WTC11 (cell line): Measurements from ENCODE around the gene ZNF213. TPM values are rescaled to one million over a fixed set of nuclear protein-coding genes. Genes with fewer than 3 reads are reported as not detected.

ENCODE experiments used
- ATAC-seq: fragments of 200-7000 bp; cut with Tn5 transposase; 2 replicates; pipeline ENCODE4 v1.10.0; 2021; ENCODE audit warnings: mild to moderate bottlenecking, moderate library complexity
- CTCF ChIA-PET: fragments of 300-600 bp; sonication (Branson Sonifier 250); formaldehyde crosslinking; loops from one replicate; lab custom pipeline; 2021; ENCODE audit warnings: antibody characterized with exemption; lab: Charles Lee
- POLR2A ChIA-PET: fragments of 350-600 bp; sonication (Branson Sonifier 250); formaldehyde crosslinking; loops from one replicate; lab custom pipeline; 2021; ENCODE audit warnings: antibody characterized with exemption; lab: Charles Lee
- DNase-seq: peaks from one replicate; pipeline ENCODE4 v3.0.0; 2021; ENCODE audit warnings: low spot score
- H3K27ac Mint-ChIP-seq: 2 replicates; pipeline ENCODE4 v1.8.0; 2021; ENCODE audit warnings: mixed read lengths
- H3K27me3 Mint-ChIP-seq: 2 replicates; pipeline ENCODE4 v1.8.0; 2021; ENCODE audit warnings: low read depth, mild to moderate bottlenecking, moderate library complexity, mixed read lengths
- H3K36me3 Mint-ChIP-seq: 2 replicates; pipeline ENCODE4 v1.8.0; 2021; ENCODE audit warnings: mixed read lengths
- H3K4me1 Mint-ChIP-seq: 2 replicates; pipeline ENCODE4 v1.8.0; 2022; ENCODE audit warnings: mixed read lengths
- H3K4me3 Mint-ChIP-seq: 2 replicates; pipeline ENCODE4 v1.8.0; 2021; ENCODE audit warnings: mild to moderate bottlenecking, moderate library complexity, mixed read lengths
- H3K9me3 Mint-ChIP-seq: 2 replicates; pipeline ENCODE4 v1.8.0; 2021; ENCODE audit warnings: mixed read lengths
- AR ChIP-seq: fragments of 250-450 bp; sonication (Bioruptor Pico); IDR thresholded peaks from 2 replicates; pipeline ENCODE4 v1.9.0; 2021; ENCODE audit warnings: mild to moderate bottlenecking
- E2F5 ChIP-seq: sonication (generic); formaldehyde crosslinking; IDR thresholded peaks from 2 replicates; pipeline ENCODE4 v1.8.1; 2022; ENCODE audit warnings: mild to moderate bottlenecking, moderate library complexity, missing genetic modification reagents
- HMGA2 ChIP-seq: fragments of 250-450 bp; sonication (Bioruptor Pico); IDR thresholded peaks from 2 replicates; pipeline ENCODE4 v1.4.0; 2021; ENCODE audit warnings: mild to moderate bottlenecking, moderate library complexity
- KAT7 ChIP-seq: sonication (generic); formaldehyde crosslinking; IDR thresholded peaks from 2 replicates; pipeline ENCODE4 v1.8.1; 2023; ENCODE audit warnings: missing genetic modification reagents, mild to moderate bottlenecking, borderline replicate concordance
- MAX ChIP-seq: sonication (generic); formaldehyde crosslinking; IDR thresholded peaks from 2 replicates; pipeline ENCODE4 v1.8.0; 2022; ENCODE audit warnings: mild to moderate bottlenecking, missing genetic modification reagents
- NFE2L1 ChIP-seq: sonication (generic); formaldehyde crosslinking; IDR thresholded peaks from 2 replicates; pipeline ENCODE4 v1.8.1; 2023; ENCODE audit warnings: missing genetic modification reagents
- NR2C2 ChIP-seq: sonication (generic); formaldehyde crosslinking; IDR thresholded peaks from 2 replicates; pipeline ENCODE4 v1.8.0; 2022; ENCODE audit warnings: mild to moderate bottlenecking, missing genetic modification reagents
- SP1 ChIP-seq: sonication (generic); formaldehyde crosslinking; conservative IDR thresholded peaks from 2 replicates; pipeline ENCODE4 v1.8.1; 2022; ENCODE audit warnings: missing genetic modification reagents
- TCF7 ChIP-seq: sonication (generic); formaldehyde crosslinking; IDR thresholded peaks from 2 replicates; pipeline ENCODE4 v1.8.0; 2022; ENCODE audit warnings: mild to moderate bottlenecking, low read depth, missing genetic modification reagents, moderate library complexity
- ZNF671 ChIP-seq: fragments of 250-450 bp; sonication (Bioruptor Pico); IDR thresholded peaks from 2 replicates; pipeline ENCODE4 v1.8.0; 2021; ENCODE audit warnings: mild to moderate bottlenecking
- total RNA-seq: library from RNA; stranded (reverse); gene quantifications from 3 replicates; pipeline ENCODE4 v1.2.3, GENCODE V29; 2021
- TF ChIP-seq, protein P1 (sequence below): fragments of 250-450 bp; sonication (Bioruptor Pico); IDR thresholded peaks from 2 replicates; pipeline ENCODE4 v1.9.0; 2021; ENCODE audit warnings: moderate library complexity, mild to moderate bottlenecking, inconsistent platforms, borderline replicate concordance
- TF ChIP-seq, protein P2 (sequence below): sonication (generic); formaldehyde crosslinking; IDR thresholded peaks from 2 replicates; pipeline ENCODE4 v1.8.0; 2023; ENCODE audit warnings: missing genetic modification reagents
- TF ChIP-seq, protein P3 (sequence below): sonication (generic); formaldehyde crosslinking; IDR thresholded peaks from 2 replicates; pipeline ENCODE4 v1.8.0; 2022; ENCODE audit warnings: mild to moderate bottlenecking, missing genetic modification reagents
- TF ChIP-seq, protein P4 (sequence below): fragments of 250-450 bp; sonication (Bioruptor Pico); IDR thresholded peaks from 2 replicates; pipeline ENCODE4 v1.9.0; 2021; ENCODE audit warnings: mild to moderate bottlenecking, borderline replicate concordance
- TF ChIP-seq, protein P5 (sequence below): fragments of 250-450 bp; sonication (Bioruptor Pico); IDR thresholded peaks from 2 replicates; pipeline ENCODE4 v1.8.0; 2021; ENCODE audit warnings: mild to moderate bottlenecking

Gene ZNF213
- total RNA-seq, 1 experiment from 2014 or later, result 11.6 TPM

DNA sequence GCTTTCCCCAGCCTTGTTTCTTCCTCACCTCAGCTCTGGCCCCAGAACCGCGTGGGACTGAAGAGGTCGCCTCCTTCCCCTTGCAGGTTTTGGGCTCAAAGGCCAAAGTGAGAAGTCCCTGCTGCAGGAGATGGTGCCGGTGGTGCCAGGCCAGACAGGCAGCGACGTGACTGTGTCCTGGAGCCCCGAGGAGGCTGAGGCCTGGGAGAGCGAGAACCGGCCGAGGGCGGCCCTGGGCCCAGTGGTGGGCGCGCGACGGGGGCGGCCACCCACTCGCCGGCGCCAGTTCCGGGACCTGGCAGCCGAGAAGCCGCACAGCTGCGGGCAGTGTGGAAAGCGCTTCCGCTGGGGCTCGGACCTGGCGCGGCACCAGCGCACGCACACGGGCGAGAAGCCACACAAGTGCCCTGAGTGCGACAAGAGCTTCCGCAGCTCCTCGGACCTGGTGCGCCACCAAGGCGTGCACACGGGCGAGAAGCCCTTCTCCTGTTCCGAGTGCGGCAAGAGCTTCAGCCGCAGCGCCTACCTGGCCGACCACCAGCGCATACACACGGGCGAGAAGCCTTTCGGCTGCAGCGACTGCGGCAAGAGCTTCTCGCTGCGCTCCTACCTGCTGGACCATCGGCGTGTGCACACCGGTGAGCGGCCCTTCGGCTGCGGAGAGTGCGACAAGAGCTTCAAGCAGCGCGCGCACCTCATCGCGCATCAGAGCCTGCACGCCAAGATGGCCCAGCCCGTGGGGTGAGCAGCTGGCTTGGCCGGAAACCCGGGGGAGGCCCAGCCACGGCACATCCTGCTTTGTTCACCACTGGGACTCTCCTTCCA, 6.0 kb downstream of the ZNF213 start:
- H3K4me1 Mint-ChIP-seq, result peaks cover 4% of the 10 kb centered on the region; the same call in 1 of the 2 replicates
- no peaks in the 10 kb centered on the region for H3K9me3 Mint-ChIP-seq
- TF ChIP-seq MAX (CRISPR knock-in tag) (no peak), NFE2L1 (CRISPR knock-in tag) (no peak), ZNF671 (CRISPR knock-in tag) (no peak), E2F5 (CRISPR knock-in tag) (no peak), NR2C2 (CRISPR knock-in tag) (no peak), SP1 (CRISPR knock-in tag) (no peak), KAT7 (no peak), TCF7 (CRISPR knock-in tag) (no peak), HMGA2 (CRISPR knock-in tag) (no peak)
- TF ChIP-seq, protein P1, sequence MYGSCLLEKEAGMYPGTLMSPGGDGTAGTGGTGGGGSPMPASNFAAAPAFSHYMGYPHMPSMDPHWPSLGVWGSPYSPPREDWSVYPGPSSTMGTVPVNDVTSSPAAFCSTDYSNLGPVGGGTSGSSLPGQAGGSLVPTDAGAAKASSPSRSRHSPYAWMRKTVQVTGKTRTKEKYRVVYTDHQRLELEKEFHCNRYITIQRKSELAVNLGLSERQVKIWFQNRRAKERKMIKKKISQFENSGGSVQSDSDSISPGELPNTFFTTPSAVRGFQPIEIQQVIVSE (CRISPR knock-in tag), result no peak
- TF ChIP-seq, protein P2, sequence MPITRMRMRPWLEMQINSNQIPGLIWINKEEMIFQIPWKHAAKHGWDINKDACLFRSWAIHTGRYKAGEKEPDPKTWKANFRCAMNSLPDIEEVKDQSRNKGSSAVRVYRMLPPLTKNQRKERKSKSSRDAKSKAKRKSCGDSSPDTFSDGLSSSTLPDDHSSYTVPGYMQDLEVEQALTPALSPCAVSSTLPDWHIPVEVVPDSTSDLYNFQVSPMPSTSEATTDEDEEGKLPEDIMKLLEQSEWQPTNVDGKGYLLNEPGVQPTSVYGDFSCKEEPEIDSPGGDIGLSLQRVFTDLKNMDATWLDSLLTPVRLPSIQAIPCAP (CRISPR knock-in tag), result no peak
- TF ChIP-seq, protein P3, sequence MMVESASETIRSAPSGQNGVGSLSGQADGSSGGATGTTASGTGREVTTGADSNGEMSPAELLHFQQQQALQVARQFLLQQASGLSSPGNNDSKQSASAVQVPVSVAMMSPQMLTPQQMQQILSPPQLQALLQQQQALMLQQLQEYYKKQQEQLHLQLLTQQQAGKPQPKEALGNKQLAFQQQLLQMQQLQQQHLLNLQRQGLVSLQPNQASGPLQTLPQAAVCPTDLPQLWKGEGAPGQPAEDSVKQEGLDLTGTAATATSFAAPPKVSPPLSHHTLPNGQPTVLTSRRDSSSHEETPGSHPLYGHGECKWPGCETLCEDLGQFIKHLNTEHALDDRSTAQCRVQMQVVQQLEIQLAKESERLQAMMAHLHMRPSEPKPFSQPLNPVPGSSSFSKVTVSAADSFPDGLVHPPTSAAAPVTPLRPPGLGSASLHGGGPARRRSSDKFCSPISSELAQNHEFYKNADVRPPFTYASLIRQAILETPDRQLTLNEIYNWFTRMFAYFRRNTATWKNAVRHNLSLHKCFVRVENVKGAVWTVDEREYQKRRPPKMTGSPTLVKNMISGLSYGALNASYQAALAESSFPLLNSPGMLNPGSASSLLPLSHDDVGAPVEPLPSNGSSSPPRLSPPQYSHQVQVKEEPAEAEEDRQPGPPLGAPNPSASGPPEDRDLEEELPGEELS (CRISPR knock-in tag), result no peak
- no peak overlapping the region for H3K27ac Mint-ChIP-seq
- no peaks in the 10 kb centered on the region for H3K27me3 Mint-ChIP-seq
- ATAC-seq (no peak), DNase-seq (no peak)
- POLR2A ChIA-PET, result interaction anchor here (0.8 kb wide), 1 partner anchor 9 kb away, joined by 3 read pairs; no protein-coding TSS in a partner anchor
- CTCF ChIA-PET, result interaction anchor here (1.3 to 1.7 kb wide), 3 partner anchors 9 to 11 kb away, joined by 4 to 6 read pairs (median 4); no protein-coding TSS in a partner anchor
- no peak overlapping the region for H3K4me3 Mint-ChIP-seq
- H3K36me3 Mint-ChIP-seq, result peaks cover 7% of the 10 kb centered on the region; the same call in 1 of the 2 replicates

- Mint-ChIP-seq H3K9me3 (no peaks in the 10 kb centered on the region), H3K27me3 (peaks cover 4% of the 10 kb centered on the region), H3K4me3 (no peak overlapping the region), H3K27ac (no peak overlapping the region), H3K4me1 (no peaks in the 10 kb centered on the region), H3K36me3 (peaks cover 7% of the 10 kb centered on the region; the same call in 1 of the 2 replicates)
- DNase-seq (no peak), ATAC-seq (no peak)
- TF ChIP-seq, protein P4, sequence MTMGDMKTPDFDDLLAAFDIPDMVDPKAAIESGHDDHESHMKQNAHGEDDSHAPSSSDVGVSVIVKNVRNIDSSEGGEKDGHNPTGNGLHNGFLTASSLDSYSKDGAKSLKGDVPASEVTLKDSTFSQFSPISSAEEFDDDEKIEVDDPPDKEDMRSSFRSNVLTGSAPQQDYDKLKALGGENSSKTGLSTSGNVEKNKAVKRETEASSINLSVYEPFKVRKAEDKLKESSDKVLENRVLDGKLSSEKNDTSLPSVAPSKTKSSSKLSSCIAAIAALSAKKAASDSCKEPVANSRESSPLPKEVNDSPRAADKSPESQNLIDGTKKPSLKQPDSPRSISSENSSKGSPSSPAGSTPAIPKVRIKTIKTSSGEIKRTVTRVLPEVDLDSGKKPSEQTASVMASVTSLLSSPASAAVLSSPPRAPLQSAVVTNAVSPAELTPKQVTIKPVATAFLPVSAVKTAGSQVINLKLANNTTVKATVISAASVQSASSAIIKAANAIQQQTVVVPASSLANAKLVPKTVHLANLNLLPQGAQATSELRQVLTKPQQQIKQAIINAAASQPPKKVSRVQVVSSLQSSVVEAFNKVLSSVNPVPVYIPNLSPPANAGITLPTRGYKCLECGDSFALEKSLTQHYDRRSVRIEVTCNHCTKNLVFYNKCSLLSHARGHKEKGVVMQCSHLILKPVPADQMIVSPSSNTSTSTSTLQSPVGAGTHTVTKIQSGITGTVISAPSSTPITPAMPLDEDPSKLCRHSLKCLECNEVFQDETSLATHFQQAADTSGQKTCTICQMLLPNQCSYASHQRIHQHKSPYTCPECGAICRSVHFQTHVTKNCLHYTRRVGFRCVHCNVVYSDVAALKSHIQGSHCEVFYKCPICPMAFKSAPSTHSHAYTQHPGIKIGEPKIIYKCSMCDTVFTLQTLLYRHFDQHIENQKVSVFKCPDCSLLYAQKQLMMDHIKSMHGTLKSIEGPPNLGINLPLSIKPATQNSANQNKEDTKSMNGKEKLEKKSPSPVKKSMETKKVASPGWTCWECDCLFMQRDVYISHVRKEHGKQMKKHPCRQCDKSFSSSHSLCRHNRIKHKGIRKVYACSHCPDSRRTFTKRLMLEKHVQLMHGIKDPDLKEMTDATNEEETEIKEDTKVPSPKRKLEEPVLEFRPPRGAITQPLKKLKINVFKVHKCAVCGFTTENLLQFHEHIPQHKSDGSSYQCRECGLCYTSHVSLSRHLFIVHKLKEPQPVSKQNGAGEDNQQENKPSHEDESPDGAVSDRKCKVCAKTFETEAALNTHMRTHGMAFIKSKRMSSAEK (CRISPR knock-in tag), result no peak
- TF ChIP-seq AR, result no peak
- TF ChIP-seq, protein P5, sequence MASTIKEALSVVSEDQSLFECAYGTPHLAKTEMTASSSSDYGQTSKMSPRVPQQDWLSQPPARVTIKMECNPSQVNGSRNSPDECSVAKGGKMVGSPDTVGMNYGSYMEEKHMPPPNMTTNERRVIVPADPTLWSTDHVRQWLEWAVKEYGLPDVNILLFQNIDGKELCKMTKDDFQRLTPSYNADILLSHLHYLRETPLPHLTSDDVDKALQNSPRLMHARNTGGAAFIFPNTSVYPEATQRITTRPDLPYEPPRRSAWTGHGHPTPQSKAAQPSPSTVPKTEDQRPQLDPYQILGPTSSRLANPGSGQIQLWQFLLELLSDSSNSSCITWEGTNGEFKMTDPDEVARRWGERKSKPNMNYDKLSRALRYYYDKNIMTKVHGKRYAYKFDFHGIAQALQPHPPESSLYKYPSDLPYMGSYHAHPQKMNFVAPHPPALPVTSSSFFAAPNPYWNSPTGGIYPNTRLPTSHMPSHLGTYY, result no peak
- ChIA-PET CTCF (interaction anchor here (1.4 kb wide), 1 partner anchor 12 kb away, joined by 6 read pairs; no protein-coding TSS in a partner anchor), POLR2A (interaction anchor here (0.8 kb wide), 1 partner anchor 8 kb away, joined by 3 read pairs; no protein-coding TSS in a partner anchor)
These were observed 7.0 kb downstream of the ZNF213 start for GRCh38 chr16:3141781-3142311.
